CD14-positive monocyte (primary cell): ENCODE measurements around the gene KIF5C. TPM values are rescaled to one million over a fixed set of nuclear protein-coding genes. Genes with fewer than 3 reads are reported as not detected.

ENCODE experiments used
- DNase-seq, 3 donors: peaks; one replicate each; pipeline ENCODE4 v3.0.0-alpha.2; 2011 to 2022
- H2AFZ ChIP-seq: 2 replicates; pipeline ENCODE4 v1.6.0; 2012; ENCODE audit warnings: mild to moderate bottlenecking, low read depth, low read length, inconsistent platforms; ENCODE audit not compliant: insufficient read depth, poor library complexity, severe bottlenecking
- H3K27ac ChIP-seq, 2 donors: 1 replicate in 1 of 2; 2 replicates in 1 of 2; pipeline ENCODE4 v1.5.1; 2012 to 2013; ENCODE audit warnings: low read length in 2 of 2, control low read depth in 1 of 2, inconsistent platforms in 1 of 2, low read depth in 1 of 2, mild to moderate bottlenecking in 1 of 2
- H3K27me3 ChIP-seq, 2 donors: one replicate each; pipeline versions ENCODE4 v1.6.0 to v1.6.1; 2011 to 2013; ENCODE audit warnings: low read length in 2 of 2; ENCODE audit not compliant: control insufficient read depth in 2 of 2, insufficient read depth in 2 of 2
- H3K36me3 ChIP-seq, 2 donors: replicated peaks in 1 of 2; 1 replicate in 1 of 2; 2 replicates in 1 of 2; pipeline versions ENCODE4 v1.5.1 to v1.6.1; 2012 to 2013; ENCODE audit warnings: low read length in 2 of 2, control low read depth in 1 of 2, inconsistent platforms in 1 of 2, mild to moderate bottlenecking in 1 of 2; ENCODE audit not compliant: insufficient read depth in 2 of 2, control insufficient read depth in 1 of 2
- H3K4me1 ChIP-seq, 2 donors: 1 replicate in 1 of 2; 2 replicates in 1 of 2; pipeline versions ENCODE4 v1.5.1 to v1.6.1; 2012 to 2013; ENCODE audit warnings: low read length in 2 of 2, control low read depth in 1 of 2, inconsistent platforms in 1 of 2, mild to moderate bottlenecking in 1 of 2, moderate library complexity in 1 of 2; ENCODE audit not compliant: insufficient read depth in 2 of 2, control insufficient read depth in 1 of 2
- H3K4me2 ChIP-seq: replicated peaks from 2 replicates; pipeline ENCODE3; 2012; ENCODE audit warnings: low read length, moderate library complexity, mild to moderate bottlenecking; ENCODE audit not compliant: poor library complexity, severe bottlenecking; ENCODE audit errors: extremely low read depth
- H3K4me3 ChIP-seq, 3 experiments: fragments of 200-600 bp in 1 of 3; sonication (generic) in 1 of 3; replicated peaks in 1 of 3; 1 replicate in 2 of 3; 2 replicates in 1 of 3; pipeline ENCODE4 v1.5.1; 2011 to 2013; ENCODE audit warnings: low read length in 3 of 3, mild to moderate bottlenecking in 3 of 3, control low read depth in 2 of 3, low read depth in 2 of 3, inconsistent platforms in 1 of 3, moderate library complexity in 1 of 3
- H3K79me2 ChIP-seq: 2 replicates; pipeline ENCODE4 v1.6.0; 2012; ENCODE audit warnings: mild to moderate bottlenecking, control low read depth, inconsistent platforms, low read length, moderate library complexity; ENCODE audit not compliant: insufficient read depth
- H3K9ac ChIP-seq: 2 replicates; pipeline ENCODE4 v1.6.0; 2017; ENCODE audit warnings: low read length, mild to moderate bottlenecking; ENCODE audit not compliant: insufficient read depth, poor library complexity, severe bottlenecking
- H3K9me3 ChIP-seq, 2 donors: replicated peaks in 1 of 2; 1 replicate in 1 of 2; 2 replicates in 1 of 2; pipeline versions ENCODE4 v1.5.1 to v1.6.1; 2012 to 2013; ENCODE audit warnings: low read length in 2 of 2, control low read depth in 1 of 2; ENCODE audit not compliant: control insufficient read depth in 1 of 2, insufficient read depth in 1 of 2
- H4K20me1 ChIP-seq: 2 replicates; pipeline ENCODE4 v1.6.0; 2012; ENCODE audit warnings: mild to moderate bottlenecking, low read length, control low read depth, moderate library complexity; ENCODE audit not compliant: insufficient read depth
- H3K27ac Mint-ChIP-seq, 7 donors: one replicate each; pipeline ENCODE4 v1.8.0; 2020; ENCODE audit warnings: mild to moderate bottlenecking in 7 of 7, mixed read lengths in 7 of 7, moderate library complexity in 6 of 7, inconsistent platforms in 2 of 7
- H3K27me3 Mint-ChIP-seq, 3 donors: one replicate each; pipeline ENCODE4 v1.8.0; 2021 to 2022; ENCODE audit warnings: low read depth in 3 of 3, mild to moderate bottlenecking in 3 of 3, mixed read lengths in 3 of 3, moderate library complexity in 3 of 3, inconsistent platforms in 1 of 3
- H3K36me3 Mint-ChIP-seq, 2 donors: one replicate each; pipeline ENCODE4 v1.8.0; 2020; ENCODE audit warnings: mixed read lengths in 2 of 2, inconsistent platforms in 1 of 2, mild to moderate bottlenecking in 1 of 2
- H3K4me1 Mint-ChIP-seq: one replicate; pipeline ENCODE4 v1.8.0; 2020; ENCODE audit warnings: mild to moderate bottlenecking, mixed read lengths
- H3K4me3 Mint-ChIP-seq, 2 donors: one replicate each; pipeline ENCODE4 v1.8.0; 2020; ENCODE audit warnings: mild to moderate bottlenecking in 2 of 2, mixed read lengths in 2 of 2, moderate library complexity in 1 of 2
- H3K9me3 Mint-ChIP-seq, 7 donors: one replicate each; pipeline ENCODE4 v1.8.0; 2020 to 2022; ENCODE audit warnings: mixed read lengths in 7 of 7, mild to moderate bottlenecking in 6 of 7, moderate library complexity in 6 of 7, inconsistent platforms in 2 of 7
- WGBS: methylation state at CpG from one replicate; pipeline ENCODE4 v1.1.5; 2013; ENCODE audit warnings: missing lambda C conversion rate; ENCODE audit not compliant: insufficient coverage; 5-methylcytosine and 5-hydroxymethylcytosine counted together
- intact Hi-C, 2 donors: fragments of 100-400 bp; cut with micrococcal nuclease; formaldehyde crosslinking; loops; one replicate each; pipeline versions ENCODE4 v1.15.0 to v1.15.1; 2023
- polyA plus RNA-seq, 3 donors: library from polyadenylated mRNA; depleted of rRNA in 1 of 3; unstranded in 2 of 3; stranded (reverse) in 1 of 3; fragments of 300-500 nt in 2 of 3; fragments of >200 nt in 1 of 3; fragmentation: Illumina TruSeq in 2 of 3; gene quantifications; 1 replicate in 2 of 3; 2 replicates in 1 of 3; pipeline ENCODE4 v1.2.3, GENCODE V29; 2012 to 2021
- TF ChIP-seq, protein P1 (sequence below): fragments of 200-600 bp; IDR thresholded peaks from one replicate; pipeline ENCODE4 v1.8.0; 2022; ENCODE audit warnings: antibody characterized with exemption, mild to moderate bottlenecking

KIF5C gene
- polyA plus RNA-seq, 3 donors = 0.04 TPM; not detected in 2

DNA sequence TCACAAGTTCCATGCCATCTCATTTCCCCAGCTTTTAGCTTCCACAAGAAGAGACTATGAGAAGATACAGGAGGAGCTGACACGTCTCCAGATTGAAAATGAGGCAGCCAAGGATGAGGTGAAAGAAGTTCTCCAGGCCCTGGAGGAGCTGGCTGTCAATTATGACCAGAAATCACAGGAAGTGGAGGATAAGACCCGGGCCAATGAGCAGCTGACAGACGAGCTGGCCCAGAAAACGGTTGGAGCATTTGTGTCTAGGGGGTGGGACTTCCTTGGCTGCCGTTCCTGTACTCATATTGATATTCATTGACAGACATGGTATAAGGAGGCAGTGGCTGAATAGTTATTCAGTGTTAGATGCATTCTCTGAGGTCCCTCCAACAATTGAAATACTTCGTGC lies 106.3 kb downstream of the KIF5C start:
- TF ChIP-seq, protein P1, sequence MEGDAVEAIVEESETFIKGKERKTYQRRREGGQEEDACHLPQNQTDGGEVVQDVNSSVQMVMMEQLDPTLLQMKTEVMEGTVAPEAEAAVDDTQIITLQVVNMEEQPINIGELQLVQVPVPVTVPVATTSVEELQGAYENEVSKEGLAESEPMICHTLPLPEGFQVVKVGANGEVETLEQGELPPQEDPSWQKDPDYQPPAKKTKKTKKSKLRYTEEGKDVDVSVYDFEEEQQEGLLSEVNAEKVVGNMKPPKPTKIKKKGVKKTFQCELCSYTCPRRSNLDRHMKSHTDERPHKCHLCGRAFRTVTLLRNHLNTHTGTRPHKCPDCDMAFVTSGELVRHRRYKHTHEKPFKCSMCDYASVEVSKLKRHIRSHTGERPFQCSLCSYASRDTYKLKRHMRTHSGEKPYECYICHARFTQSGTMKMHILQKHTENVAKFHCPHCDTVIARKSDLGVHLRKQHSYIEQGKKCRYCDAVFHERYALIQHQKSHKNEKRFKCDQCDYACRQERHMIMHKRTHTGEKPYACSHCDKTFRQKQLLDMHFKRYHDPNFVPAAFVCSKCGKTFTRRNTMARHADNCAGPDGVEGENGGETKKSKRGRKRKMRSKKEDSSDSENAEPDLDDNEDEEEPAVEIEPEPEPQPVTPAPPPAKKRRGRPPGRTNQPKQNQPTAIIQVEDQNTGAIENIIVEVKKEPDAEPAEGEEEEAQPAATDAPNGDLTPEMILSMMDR = no peak
- Histone ChIP-seq H4K20me1 (no peaks in the 10 kb centered on the region), H2AFZ (no peak overlapping the region), H3K36me3 (no peaks in the 10 kb centered on the region), H3K4me1 (peaks cover 0 to 3% of the 10 kb centered on the region in 2 donors), H3K4me2 (no peak overlapping the region), H3K27me3 (no peaks in the 10 kb centered on the region), H3K9ac (no peak overlapping the region), H3K27ac (no peak overlapping the region), H3K79me2 (no peaks in the 10 kb centered on the region), H3K9me3 (no peaks in the 10 kb centered on the region), H3K4me3 (no peak overlapping the region)
- Mint-ChIP-seq H3K9me3 (no peaks in the 10 kb centered on the region), H3K27ac (peak overlapping the region in 2 of 7 donors; percentile 50 to 61), H3K36me3 (no peaks in the 10 kb centered on the region), H3K4me1 (peaks cover 19% of the 10 kb centered on the region), H3K4me3 (no peak overlapping the region), H3K27me3 (peaks cover 0 to 2% (median 0%) of the 10 kb centered on the region in 3 donors)
- 100% methylated on average over 3 of the region's 6 CpGs for WGBS
- intact Hi-C loops = no loop called here
- no peak for DNase-seq

DNA sequence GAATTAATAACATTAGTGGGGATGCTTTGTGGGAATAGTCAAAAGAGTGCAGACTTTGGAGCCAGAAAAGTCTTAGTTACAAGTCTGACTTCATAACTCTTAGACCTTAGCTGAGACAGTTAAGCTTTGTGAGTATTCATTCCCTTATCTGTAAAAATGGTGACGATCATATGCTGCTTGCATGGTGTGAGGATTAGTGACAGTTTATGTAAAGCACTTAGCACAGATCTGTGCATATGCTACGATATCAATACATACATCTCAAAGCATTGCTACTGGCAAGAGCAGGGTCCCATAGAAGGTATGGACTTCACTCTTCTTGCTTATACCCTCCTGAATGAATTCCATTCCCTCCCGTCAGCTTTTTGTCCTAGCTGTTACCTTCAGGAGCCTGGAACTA lies 106.8 kb downstream of the KIF5C start:
- Histone ChIP-seq H3K9me3 (no peaks in the 10 kb centered on the region), H4K20me1 (no peaks in the 10 kb centered on the region), H3K4me3 (no peak overlapping the region), H3K36me3 (no peaks in the 10 kb centered on the region), H3K27ac (no peak overlapping the region), H2AFZ (no peak overlapping the region), H3K4me2 (no peak overlapping the region), H3K4me1 (peaks cover 0 to 3% of the 10 kb centered on the region in 2 donors), H3K9ac (no peak overlapping the region), H3K27me3 (no peaks in the 10 kb centered on the region), H3K79me2 (no peaks in the 10 kb centered on the region)
- TF ChIP-seq, protein P1 = no peak
- Mint-ChIP-seq H3K36me3 (no peaks in the 10 kb centered on the region), H3K4me1 (peaks cover 19% of the 10 kb centered on the region), H3K4me3 (no peak overlapping the region), H3K27me3 (peaks cover 0 to 2% (median 0%) of the 10 kb centered on the region in 3 donors), H3K27ac (no peak overlapping the region), H3K9me3 (no peaks in the 10 kb centered on the region)
- WGBS = 100% methylated on average over 2 of the region's 3 CpGs
- intact Hi-C loops = no loop called here
- DNase-seq = no peak
